Keratinocyte (primary cell): ENCODE measurements around the gene GGTLC2. TPM values are rescaled to one million over a fixed set of nuclear protein-coding genes. Genes with fewer than 3 reads are reported as not detected.
"Not testable (repeated sequence)": the region's sequence is repeated elsewhere in the genome, so short reads cannot be mapped to it uniquely, and the experiment has no call there.

ENCODE experiments used
- DNase-seq: peaks from one replicate; pipeline ENCODE4 v3.0.0-alpha.2; 2011; ENCODE audit warnings: low read depth, missing footprints, low spot score
- FAIRE-seq: peaks from 2 replicates; lab custom pipeline; 2011; peaks lifted over from hg19 to GRCh38; lab: Jason Lieb, UNC
- H2AFZ ChIP-seq: 2 replicates; pipeline ENCODE4 v1.6.0; 2012; ENCODE audit warnings: low read length, control low read depth, inconsistent platforms; ENCODE audit not compliant: control insufficient read depth
- H3K27ac ChIP-seq: 2 replicates; pipeline ENCODE4 v1.5.1; 2011; ENCODE audit warnings: low read length; ENCODE audit not compliant: control insufficient read depth, insufficient read depth
- H3K27me3 ChIP-seq: 3 replicates; pipeline ENCODE4 v1.6.0; 2011; ENCODE audit warnings: low read length; ENCODE audit not compliant: control insufficient read depth, insufficient read depth; ENCODE audit errors: extremely low read depth
- H3K36me3 ChIP-seq, 2 experiments: 2 replicates in 1 of 2; 3 replicates in 1 of 2; pipeline ENCODE4 v1.5.1; 2011; ENCODE audit warnings: low read length in 2 of 2, mild to moderate bottlenecking in 1 of 2; ENCODE audit not compliant: control insufficient read depth in 2 of 2, insufficient read depth in 2 of 2; ENCODE audit errors: extremely low read depth in 1 of 2
- H3K4me1 ChIP-seq: 3 replicates; pipeline ENCODE4 v1.5.1; 2011; ENCODE audit warnings: low read length; ENCODE audit not compliant: control insufficient read depth, insufficient read depth; ENCODE audit errors: extremely low read depth
- H3K4me2 ChIP-seq: 3 replicates; pipeline ENCODE4 v1.6.0; 2011; ENCODE audit warnings: low read depth, low read length; ENCODE audit not compliant: control insufficient read depth, insufficient read depth; ENCODE audit errors: extremely low read depth
- H3K4me3 ChIP-seq, 3 experiments: fragments of 200-600 bp in 1 of 3; sonication (generic) in 1 of 3; 2 replicates in 2 of 3; 3 replicates in 1 of 3; pipeline ENCODE4 v1.5.1; 2011 to 2016; ENCODE audit warnings: low read length in 3 of 3, mild to moderate bottlenecking in 3 of 3, control low read depth in 2 of 3, inconsistent platforms in 1 of 3, low read depth in 1 of 3, mixed read lengths in 1 of 3, mixed run types in 1 of 3, moderate library complexity in 1 of 3; ENCODE audit not compliant: control insufficient read depth in 2 of 3, insufficient read depth in 2 of 3; ENCODE audit errors: extremely low read depth in 1 of 3
- H3K79me2 ChIP-seq: 2 replicates; pipeline ENCODE4 v1.6.0; 2012; ENCODE audit warnings: low read length; ENCODE audit not compliant: control insufficient read depth, insufficient read depth
- H3K9ac ChIP-seq: 3 replicates; pipeline ENCODE4 v1.6.0; 2011; ENCODE audit warnings: low read length; ENCODE audit not compliant: control insufficient read depth, insufficient read depth; ENCODE audit errors: extremely low read depth
- H3K9me1 ChIP-seq: 3 replicates; pipeline ENCODE4 v1.6.0; 2011; ENCODE audit warnings: low read length; ENCODE audit not compliant: control insufficient read depth, insufficient read depth; ENCODE audit errors: extremely low read depth
- H3K9me3 ChIP-seq: 2 replicates; pipeline ENCODE4 v1.5.1; 2012; ENCODE audit warnings: low read depth, low read length; ENCODE audit not compliant: control insufficient read depth
- H4K20me1 ChIP-seq: 3 replicates; pipeline ENCODE4 v1.6.0; 2011; ENCODE audit warnings: low read length; ENCODE audit not compliant: control insufficient read depth, insufficient read depth; ENCODE audit errors: extremely low read depth
- dilution Hi-C: fragments of 300-500 bp; cut with MboI; formaldehyde crosslinking; loops from one replicate; pipeline ENCODE4 v1.7.0; 2020; ENCODE audit warnings: low sequenced_read_pairs; ENCODE audit not compliant: extremely low pct_ligation_motif_present
- polyA plus RNA-seq, 5 experiments: library from polyadenylated mRNA; depleted of rRNA in 3 of 5; stranded (reverse) in 3 of 5; stranded (forward) in 1 of 5; unstranded in 1 of 5; fragments of >200 nt; gene quantifications; 1 replicate in 1 of 5; 2 replicates in 3 of 5; 3 replicates in 1 of 5; pipeline versions ENCODE4 v1.2.1 to v1.2.3, GENCODE V29; 2011 to 2012; ENCODE audit warnings: missing spikeins in 2 of 5, low read depth in 1 of 5, low replicate concordance in 1 of 5

The GGTLC2 gene
- polyA plus RNA-seq, 1 donor (not counting 4 experiments of a cell fraction or from before 2014, with no cell fraction given), result not detected

DNA sequence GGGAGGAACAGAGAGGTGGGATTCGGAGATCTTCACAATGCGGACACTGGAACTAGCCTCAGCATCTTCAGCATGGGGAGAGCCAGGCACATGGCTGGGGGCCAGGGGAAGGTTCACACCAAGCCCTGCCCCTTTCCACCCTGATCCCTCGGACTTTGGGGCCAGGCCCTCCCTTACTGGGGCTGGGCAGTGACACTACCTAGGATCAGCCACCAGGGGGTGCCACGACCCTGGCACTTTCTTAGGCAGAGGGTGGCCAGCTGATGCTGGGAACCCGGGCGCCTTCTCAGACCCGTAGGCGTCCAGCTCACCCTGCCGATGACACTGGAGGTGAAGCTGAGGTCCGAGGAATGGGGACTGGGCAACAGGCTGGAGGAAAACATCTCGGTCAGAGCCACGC is 3.5 kb downstream of the GGTLC2 start:
- not testable (repeated sequence) for H3K4me3 ChIP-seq

DNA sequence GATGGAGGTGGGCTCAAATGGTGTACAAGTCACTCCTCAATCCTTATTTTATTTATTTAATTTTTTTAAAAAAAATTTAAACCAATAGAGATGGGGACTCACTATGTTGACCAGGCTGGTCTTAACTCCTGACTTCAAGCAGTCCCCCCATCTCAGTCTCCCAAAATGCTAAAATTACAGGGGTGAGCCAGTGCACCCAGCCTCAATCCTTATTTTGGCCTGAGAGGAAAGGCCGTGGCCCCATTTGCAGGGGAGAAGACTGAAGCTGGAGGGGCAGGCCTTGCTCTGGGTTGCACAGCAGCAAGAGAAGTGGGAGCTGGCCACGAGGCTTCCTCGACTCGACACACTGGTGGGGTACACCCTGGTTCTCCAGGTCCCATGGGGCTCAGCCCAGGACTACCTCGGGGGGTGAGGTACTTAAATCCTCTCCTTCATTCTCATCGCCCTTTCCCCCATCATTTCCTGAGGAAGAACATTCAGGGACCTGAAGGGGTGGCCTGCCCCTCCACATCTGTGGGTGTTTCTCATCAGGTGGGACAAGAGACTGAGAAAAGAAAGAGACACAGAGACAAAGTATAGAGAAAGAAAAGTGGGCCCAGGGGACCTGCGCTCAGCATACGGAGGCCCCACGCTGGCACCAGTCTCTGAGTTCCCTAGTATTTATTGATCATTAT is 4.6 kb downstream of the GGTLC2 start:
- H4K20me1 ChIP-seq, H3K9ac ChIP-seq, DNase-seq, H3K4me1 ChIP-seq, H3K9me1 ChIP-seq, H3K9me3 ChIP-seq, H3K4me2 ChIP-seq, dilution Hi-C loops, H3K36me3 ChIP-seq, FAIRE-seq, H3K4me3 ChIP-seq, H2AFZ ChIP-seq, H3K27me3 ChIP-seq, H3K79me2 ChIP-seq, H3K27ac ChIP-seq: not testable (repeated sequence)

More for the DNA sequence above, 3.5 kb downstream of the GGTLC2 start:
- dilution Hi-C loops, H3K9me1 ChIP-seq, H4K20me1 ChIP-seq, H2AFZ ChIP-seq, H3K4me2 ChIP-seq, H3K9me3 ChIP-seq, FAIRE-seq, H3K27me3 ChIP-seq, DNase-seq, H3K27ac ChIP-seq, H3K9ac ChIP-seq, H3K36me3 ChIP-seq, H3K79me2 ChIP-seq, H3K4me1 ChIP-seq: not testable (repeated sequence)

DNA sequence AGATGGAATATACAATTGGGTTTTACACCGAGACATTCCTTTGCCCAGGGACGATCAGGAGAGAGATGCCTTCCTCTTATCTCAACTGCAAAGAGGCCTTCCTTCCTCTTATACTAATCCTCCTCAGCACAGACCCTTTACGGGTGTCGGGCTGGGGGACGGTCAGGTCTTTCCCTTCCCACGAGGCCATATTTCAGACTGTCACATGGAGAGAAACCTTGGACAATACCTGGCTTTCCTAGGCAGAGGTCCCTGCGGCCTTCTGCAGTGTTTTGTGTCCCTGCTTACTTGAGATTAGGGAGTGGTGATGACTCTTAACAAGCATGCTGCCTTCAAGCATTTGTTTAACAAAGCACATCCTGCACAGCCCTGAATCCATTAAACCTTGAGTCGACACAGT is 5.3 kb downstream of the GGTLC2 start:
- dilution Hi-C loops, H4K20me1 ChIP-seq, FAIRE-seq: not testable (repeated sequence)

DNA sequence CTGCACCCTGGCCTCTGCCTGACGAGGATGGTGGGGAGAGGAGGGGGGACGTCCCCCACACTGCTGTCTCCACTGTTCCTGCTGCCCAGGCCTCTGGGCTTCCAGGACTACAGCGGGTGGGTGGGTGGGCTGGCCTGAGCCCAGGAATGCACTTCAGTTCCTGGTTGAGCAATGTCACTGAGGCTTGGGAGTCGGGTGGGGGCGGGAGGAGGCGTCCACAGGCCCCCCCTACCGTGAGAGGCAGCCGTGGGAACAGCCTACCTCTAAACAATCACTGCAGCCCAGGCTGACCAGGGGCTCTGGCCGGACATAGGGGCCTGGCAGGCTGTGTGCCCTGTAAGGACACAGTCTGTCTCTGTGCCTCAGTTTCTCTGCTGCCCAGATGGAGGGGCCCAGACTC is 6.0 kb downstream of the GGTLC2 start:
- H4K20me1 ChIP-seq, H3K36me3 ChIP-seq, FAIRE-seq, dilution Hi-C loops, H3K27ac ChIP-seq, H3K4me2 ChIP-seq, H3K27me3 ChIP-seq, H3K9me1 ChIP-seq, H3K4me3 ChIP-seq, H3K9ac ChIP-seq, DNase-seq, H3K79me2 ChIP-seq, H2AFZ ChIP-seq, H3K9me3 ChIP-seq, H3K4me1 ChIP-seq: not testable (repeated sequence)

More for the DNA sequence above, 5.3 kb downstream of the GGTLC2 start:
- not testable (repeated sequence) for H3K9ac ChIP-seq, H3K4me1 ChIP-seq, H3K79me2 ChIP-seq, H3K27ac ChIP-seq, H2AFZ ChIP-seq, H3K4me3 ChIP-seq, H3K36me3 ChIP-seq, H3K9me3 ChIP-seq, H3K4me2 ChIP-seq, H3K9me1 ChIP-seq, DNase-seq, H3K27me3 ChIP-seq

DNA sequence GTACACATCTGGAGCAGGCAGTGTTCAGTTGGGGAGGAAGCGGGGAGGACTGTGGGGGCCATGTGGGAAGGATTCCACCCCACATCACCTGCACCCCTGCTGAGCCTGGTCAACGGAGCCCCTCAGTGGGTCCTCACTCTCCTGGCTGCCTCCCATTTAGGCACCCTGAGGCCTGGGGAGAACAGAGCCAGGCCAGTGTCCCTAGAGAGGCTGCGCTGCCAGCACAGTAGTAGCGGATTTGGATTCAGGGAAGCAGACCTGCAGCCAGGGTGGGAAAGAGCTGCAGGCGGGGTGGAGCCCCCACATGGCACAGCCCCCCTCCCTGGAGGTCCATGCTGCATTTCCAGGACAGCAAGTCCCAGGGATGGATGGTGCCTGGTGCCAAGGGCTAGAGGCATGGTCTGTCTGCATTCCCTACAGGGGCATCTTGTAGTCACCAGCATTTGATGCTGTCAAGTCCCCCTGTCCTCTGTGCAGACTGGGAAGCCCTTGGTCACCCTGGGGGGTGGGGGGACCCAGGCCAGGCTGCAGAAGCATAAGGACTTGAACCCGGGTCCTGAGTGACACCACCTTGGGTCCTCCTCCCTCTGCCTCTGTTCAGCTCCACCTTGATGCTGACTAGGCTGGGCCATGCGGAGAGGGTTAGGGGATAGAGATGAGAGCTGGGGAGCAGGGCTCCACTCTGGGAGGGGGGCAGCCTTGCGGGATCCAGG is 6.5 kb downstream of the GGTLC2 start:
- DNase-seq, H3K79me2 ChIP-seq, H3K4me1 ChIP-seq, H3K9me1 ChIP-seq, H4K20me1 ChIP-seq, H3K4me3 ChIP-seq, H3K9me3 ChIP-seq, H2AFZ ChIP-seq, H3K9ac ChIP-seq, H3K27ac ChIP-seq, H3K27me3 ChIP-seq, FAIRE-seq, H3K36me3 ChIP-seq, dilution Hi-C loops, H3K4me2 ChIP-seq: not testable (repeated sequence)
